ENCODE measurements around the gene DARS2. TPM values are rescaled to one million over a fixed set of nuclear protein-coding genes. Genes with fewer than 3 reads are reported as not detected.

DARS2 gene
- total RNA-seq, 1 experiment from 2014 or later, result 25.6 TPM

- TF ChIP-seq ATF3 (IDR thresholded peaks at IDR 0.05) (no peak), EGR1 (IDR thresholded peaks at IDR 0.05; ENCODE audit: low read depth) (no peak), CBX3 (IDR thresholded peaks at IDR 0.05; ENCODE audit: low read depth) (no peak), RAD21 (IDR thresholded peaks at IDR 0.05; ENCODE audit: low read depth) (no peak), MAX (IDR thresholded peaks at IDR 0.05) (no peak), SP1 (IDR thresholded peaks at IDR 0.05; ENCODE audit: low read depth) (no peak), JUND (IDR thresholded peaks at IDR 0.05) (no peak), CEBPB (IDR thresholded peaks at IDR 0.05; ENCODE audit: low read depth) (no peak), CTCF (IDR thresholded peaks at IDR 0.05 in 2 of 3, conservative IDR thresholded peaks at IDR 0.05 in 1 of 3; ENCODE audit: borderline replicate concordance in 1 of 3, insufficient read depth in 1 of 3, low read depth in 2 of 3, low read length in 2 of 3) (no peak), ZFX (IDR thresholded peaks at IDR 0.05) (no peak), SIN3A (IDR thresholded peaks at IDR 0.05; ENCODE audit: low read depth) (no peak), EZH2phosphoT487 (IDR thresholded peaks at IDR 0.05; ENCODE audit: borderline replicate concordance) (no peak), ZNF274 (IDR thresholded peaks at IDR 0.05; ENCODE audit: low read depth, low read length) (no peak), TCF7L2 (IDR thresholded peaks at IDR 0.05; ENCODE audit: borderline replicate concordance, extremely low read depth, insufficient read depth, insufficient read length) (no peak), SRF (IDR thresholded peaks at IDR 0.05; ENCODE audit: low read depth) (no peak), ELF1 (IDR thresholded peaks at IDR 0.05; ENCODE audit: borderline replicate concordance, low read depth) (no peak)
- ChIA-PET POLR2A (interaction anchor here (1.4 kb wide), 1 partner anchor 8 kb away, joined by 4 read pairs; the partner anchor contains the start of genes CENPL and DARS2), RAD21 (ENCODE audit: low non-redundant PET in 1 of 2, low total read pairs in 2 of 2, uncharacterized antibody in 2 of 2, unreplicated experiment in 2 of 2) (no interaction called here), CTCF (no interaction called here)
- H3K79me2 ChIP-seq (ENCODE audit: insufficient read depth, low read length), result no peaks in the 10 kb centered on the region
- H3K4me3 ChIP-seq (replicated peaks in 1 of 2; ENCODE audit: low read depth in 1 of 2, low read length in 2 of 2), result no peak overlapping the region
- no peak overlapping the region for H3K27ac ChIP-seq (ENCODE audit: low read depth, low read length)
- no peak overlapping the region for H3K9ac ChIP-seq (ENCODE audit: low read length)
- DNase-seq (ENCODE audit: low read depth, low spot score), result no peak
- no peaks in the 10 kb centered on the region for H3K27me3 ChIP-seq (ENCODE audit: insufficient read depth, low read length)
- no peak for ATAC-seq
- H3K9me3 ChIP-seq (ENCODE audit: control insufficient read depth in 1 of 2, insufficient read depth in 1 of 2, low read depth in 1 of 2, low read length in 2 of 2), result no peaks in the 10 kb centered on the region
- H4K20me1 ChIP-seq (ENCODE audit: insufficient read depth), result no peaks in the 10 kb centered on the region
- H3K9me2 ChIP-seq (ENCODE audit: insufficient read depth), result no peaks in the 10 kb centered on the region
- H3K4me1 ChIP-seq (ENCODE audit: control insufficient read depth in 1 of 2, insufficient read depth in 2 of 2, low read length in 2 of 2), result no peaks in the 10 kb centered on the region
- no peak overlapping the region for H3K4me2 ChIP-seq (ENCODE audit: low read length)
- H2AFZ ChIP-seq (ENCODE audit: low read depth, low read length, poor library complexity, severe bottlenecking), result no peak overlapping the region
- H3K36me3 ChIP-seq (ENCODE audit: control insufficient read depth in 1 of 2, insufficient read depth in 2 of 2, low read length in 2 of 2), result peaks cover 0 to 8% of the 10 kb centered on the region in 2 experiments; a peak in 2 of 4 replicates
- intact Hi-C loops (cut with micrococcal nuclease), result no loop called here
- BruUV-seq (replicated peaks), result no TSS peak
Observed at GRCh38 chr1:173832748-173833147, 8.3 kb downstream of the DARS2 start.

All from HCT116 (cell line).